A673 (cell line): ENCODE data around the gene PRMT5. TPM values are rescaled to one million over a fixed set of nuclear protein-coding genes. Genes with fewer than 3 reads are reported as not detected.

Experiments used
- BruUV-seq: library from RNA; stranded (reverse); fragments of 400-500 nt; replicated peaks from 2 replicates; lab custom pipeline; 2021; lab: Mats Ljungman, UMichigan
- CTCF ChIA-PET: fragments of 300-600 bp; sonication (Branson Sonifier 250); formaldehyde crosslinking; loops from one replicate; lab custom pipeline; 2022; ENCODE audit warnings: antibody characterized with exemption; lab: Charles Lee
- POLR2A ChIA-PET: fragments of 300-600 bp; sonication (Branson Sonifier 250); formaldehyde crosslinking; loops from one replicate; lab custom pipeline; 2022; ENCODE audit warnings: antibody characterized with exemption; ENCODE audit not compliant: low non-redundant PET; lab: Charles Lee
- DNase-seq: peaks from one replicate; pipeline ENCODE4 v3.0.0-alpha.2; 2015; ENCODE audit warnings: low spot score
- H3K27ac ChIP-seq: fragments of 200-600 bp; sonication (generic); 2 replicates; pipeline ENCODE4 v1.5.1; 2016; ENCODE audit warnings: mixed run types, low read depth, mild to moderate bottlenecking, mixed read lengths, antibody characterized with exemption, low read length; ENCODE audit not compliant: poor library complexity, severe bottlenecking
- H3K27me3 ChIP-seq: fragments of 200-600 bp; sonication (generic); replicated peaks from 2 replicates; pipeline ENCODE4 v1.6.1; 2017; ENCODE audit warnings: mixed run types, low read depth, mild to moderate bottlenecking, mixed read lengths, antibody characterized with exemption, low read length; ENCODE audit not compliant: insufficient read depth, poor library complexity
- H3K36me3 ChIP-seq: fragments of 200-600 bp; sonication (generic); 2 replicates; pipeline ENCODE4 v1.6.1; 2016; ENCODE audit warnings: mixed run types, mild to moderate bottlenecking, mixed read lengths, antibody characterized with exemption, low read length; ENCODE audit not compliant: insufficient read depth, poor library complexity, severe bottlenecking
- H3K4me1 ChIP-seq: fragments of 200-600 bp; sonication (generic); 2 replicates; pipeline ENCODE4 v1.6.1; 2017; ENCODE audit warnings: mixed run types, mild to moderate bottlenecking, mixed read lengths, antibody characterized with exemption, low read length; ENCODE audit not compliant: insufficient read depth, poor library complexity, severe bottlenecking
- H3K4me3 ChIP-seq: fragments of 200-600 bp; sonication (generic); 2 replicates; pipeline ENCODE4 v1.5.1; 2016; ENCODE audit warnings: low read depth, mixed run types, mild to moderate bottlenecking, mixed read lengths, low read length; ENCODE audit not compliant: poor library complexity, severe bottlenecking
- H3K9me3 ChIP-seq: fragments of 200-600 bp; sonication (generic); 2 replicates; pipeline ENCODE4 v1.6.1; 2016; ENCODE audit warnings: mixed run types, low read depth, mild to moderate bottlenecking, mixed read lengths, antibody characterized with exemption, low read length; ENCODE audit not compliant: poor library complexity, severe bottlenecking
- EZH2 ChIP-seq: fragments of 200-600 bp; sonication (generic); IDR thresholded peaks from 2 replicates; pipeline ENCODE4 v1.6.1; 2017; ENCODE audit warnings: borderline replicate concordance, low read depth, mild to moderate bottlenecking, mixed read lengths, antibody characterized with exemption, low read length; ENCODE audit not compliant: poor library complexity, severe bottlenecking
- intact Hi-C: fragments of 100-400 bp; cut with micrococcal nuclease; formaldehyde crosslinking; loops from one replicate; pipeline ENCODE4 v1.10.0; 2022; ENCODE audit not compliant: unreplicated experiment
- total RNA-seq: library from RNA; stranded (reverse); gene quantifications from 2 replicates; pipeline ENCODE4 v1.2.3, GENCODE V29; 2021
- TF ChIP-seq, protein P1 (sequence below): fragments of 300-800, 200-600 bp; sonication (generic); conservative IDR thresholded peaks from 2 replicates; pipeline ENCODE4 v1.5.1; 2017; ENCODE audit warnings: low read depth, mild to moderate bottlenecking, antibody characterized with exemption, low read length, moderate library complexity, mixed read lengths

PRMT5 gene
- total RNA-seq, 1 experiment from 2014 or later, result 273 TPM

DNA sequence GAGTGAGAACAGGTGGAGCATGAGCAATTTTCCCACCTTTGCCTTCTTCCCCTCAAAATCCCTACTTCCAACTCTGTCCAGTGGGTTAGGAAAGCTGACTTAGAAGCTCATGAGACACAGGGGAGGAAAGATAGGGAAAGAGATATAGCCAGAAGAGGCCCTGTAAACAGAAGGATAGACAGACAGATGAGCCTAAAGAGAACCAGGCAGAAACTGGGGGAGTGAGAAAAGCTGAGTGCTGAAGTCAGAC is 48.2 kb upstream of the PRMT5 start:
- BruUV-seq, result no TSS peak
- CTCF ChIA-PET, result interaction anchor here (0.7 to 1.0 kb wide), 2 partner anchors 80 to 319 kb away, joined by 3 to 9 read pairs; no protein-coding TSS in a partner anchor
- H3K27ac ChIP-seq, result peak overlapping the region; percentile 82
- TF ChIP-seq, protein P1, sequence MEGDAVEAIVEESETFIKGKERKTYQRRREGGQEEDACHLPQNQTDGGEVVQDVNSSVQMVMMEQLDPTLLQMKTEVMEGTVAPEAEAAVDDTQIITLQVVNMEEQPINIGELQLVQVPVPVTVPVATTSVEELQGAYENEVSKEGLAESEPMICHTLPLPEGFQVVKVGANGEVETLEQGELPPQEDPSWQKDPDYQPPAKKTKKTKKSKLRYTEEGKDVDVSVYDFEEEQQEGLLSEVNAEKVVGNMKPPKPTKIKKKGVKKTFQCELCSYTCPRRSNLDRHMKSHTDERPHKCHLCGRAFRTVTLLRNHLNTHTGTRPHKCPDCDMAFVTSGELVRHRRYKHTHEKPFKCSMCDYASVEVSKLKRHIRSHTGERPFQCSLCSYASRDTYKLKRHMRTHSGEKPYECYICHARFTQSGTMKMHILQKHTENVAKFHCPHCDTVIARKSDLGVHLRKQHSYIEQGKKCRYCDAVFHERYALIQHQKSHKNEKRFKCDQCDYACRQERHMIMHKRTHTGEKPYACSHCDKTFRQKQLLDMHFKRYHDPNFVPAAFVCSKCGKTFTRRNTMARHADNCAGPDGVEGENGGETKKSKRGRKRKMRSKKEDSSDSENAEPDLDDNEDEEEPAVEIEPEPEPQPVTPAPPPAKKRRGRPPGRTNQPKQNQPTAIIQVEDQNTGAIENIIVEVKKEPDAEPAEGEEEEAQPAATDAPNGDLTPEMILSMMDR, result no peak
- no peak for TF ChIP-seq EZH2
- intact Hi-C loops, result no loop called here
- H3K36me3 ChIP-seq, result peaks cover 44% of the 10 kb centered on the region
- no peak for DNase-seq
- H3K4me3 ChIP-seq, result no peak overlapping the region
- POLR2A ChIA-PET, result interaction anchor here (0.5 to 0.7 kb wide), 2 partner anchors 91 to 581 kb away, joined by 3 read pairs; no protein-coding TSS in a partner anchor
- H3K9me3 ChIP-seq, result no peaks in the 10 kb centered on the region
- H3K4me1 ChIP-seq, result peaks cover 41% of the 10 kb centered on the region
- H3K27me3 ChIP-seq, result no peaks in the 10 kb centered on the region

DNA sequence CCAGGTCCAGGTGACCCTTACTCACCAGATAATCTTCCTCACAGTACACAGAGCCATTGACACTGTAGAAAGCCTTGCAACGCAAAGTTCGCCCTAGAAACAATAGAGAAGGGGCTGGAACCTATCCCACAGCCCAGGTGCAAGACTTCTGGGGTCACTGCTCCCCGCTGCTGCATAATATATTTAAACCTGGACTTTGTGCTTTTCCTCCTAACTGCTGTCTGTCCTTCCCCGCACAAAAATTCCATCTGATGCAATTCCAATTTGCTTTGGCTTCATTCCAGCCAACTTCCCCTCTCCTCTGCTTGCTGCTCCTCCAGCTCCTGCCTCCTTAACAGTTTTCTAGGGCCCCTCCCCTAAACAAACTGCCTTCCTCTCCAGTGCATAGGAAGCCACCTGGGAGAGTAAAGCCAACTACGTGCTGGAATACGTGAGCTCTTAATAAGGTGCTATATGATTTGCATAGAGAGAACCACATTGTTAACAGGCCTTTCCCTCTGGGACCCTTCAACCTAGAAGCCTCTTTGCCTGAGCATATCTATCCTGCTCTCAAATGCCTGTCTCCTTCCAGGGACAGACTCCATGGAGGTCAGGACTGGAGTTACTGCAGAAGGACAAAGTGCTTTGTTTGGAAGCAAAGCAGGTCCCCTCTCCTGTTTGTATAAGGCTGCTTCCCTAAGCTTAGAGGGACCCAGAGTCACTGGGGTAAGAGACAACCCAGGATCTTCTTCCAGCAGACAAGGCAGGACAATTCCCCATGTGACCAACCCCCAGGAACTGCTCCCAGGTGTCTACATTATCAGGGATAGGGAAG is 47.7 kb upstream of the PRMT5 start:
- intact Hi-C loops, result no loop called here
- Histone ChIP-seq H3K4me3 (no peak overlapping the region), H3K9me3 (no peaks in the 10 kb centered on the region), H3K36me3 (peaks cover 49% of the 10 kb centered on the region), H3K4me1 (peaks cover 41% of the 10 kb centered on the region), H3K27ac (peak overlapping the region; percentile 82), H3K27me3 (no peaks in the 10 kb centered on the region)
- TF ChIP-seq, protein P1, result no peak
- TF ChIP-seq EZH2, result no peak
- no TSS peak for BruUV-seq
- CTCF ChIA-PET, result interaction anchor here (0.6 to 1.0 kb wide), 5 partner anchors 8 to 319 kb away, joined by 3 to 9 read pairs (median 3); no protein-coding TSS in a partner anchor
- peak; percentile 57 for DNase-seq
- POLR2A ChIA-PET, result interaction anchor here (0.5 kb wide), 1 partner anchor 582 kb away, joined by 3 read pairs; no protein-coding TSS in a partner anchor

DNA sequence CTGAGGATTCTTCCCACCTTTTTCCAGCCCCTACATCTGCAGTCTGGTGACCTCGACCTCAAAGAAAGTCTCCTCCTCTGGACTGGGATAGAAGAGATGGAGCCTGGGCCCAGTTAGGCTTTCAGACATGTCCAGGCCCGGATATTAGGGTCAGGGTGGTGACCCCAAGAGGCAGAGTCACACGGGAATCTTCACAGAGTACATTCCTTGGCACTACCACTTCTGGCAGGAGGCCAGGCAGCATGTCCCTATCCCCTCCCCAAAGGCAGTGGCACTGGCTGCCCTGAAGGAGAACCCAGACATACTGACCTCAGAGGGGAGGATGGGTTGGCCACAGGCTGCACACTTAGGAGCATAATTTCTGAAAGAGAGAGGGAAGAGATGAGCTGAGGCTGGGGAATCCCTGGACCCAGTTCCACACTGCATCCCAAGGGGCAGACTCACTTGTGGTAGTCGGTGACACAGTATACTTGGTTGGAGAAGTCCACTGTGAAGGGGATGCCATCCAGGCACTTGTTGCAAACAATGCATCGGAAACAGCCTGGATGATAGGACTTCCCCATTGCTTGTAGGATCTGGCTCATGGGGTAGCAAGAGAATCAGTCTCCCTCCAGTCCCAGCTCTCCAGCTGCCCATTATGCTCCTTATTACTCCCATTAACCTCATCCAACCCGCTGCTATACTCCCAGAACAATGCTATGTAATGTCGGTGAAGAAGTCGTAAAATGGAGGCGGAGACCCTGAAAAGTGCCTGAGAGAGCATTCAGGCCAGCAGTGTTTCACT is 45.5 kb upstream of the PRMT5 start:
- CTCF ChIA-PET, result interaction anchor here (1.4 kb wide), 2 partner anchors 8 to 18 kb away, joined by 3 to 7 read pairs; partner anchors contain the start of gene HAUS4

More for the DNA sequence above, 45.5 kb upstream of the PRMT5 start:
- peaks cover 58% of the 10 kb centered on the region for H3K36me3 ChIP-seq
- H3K27me3 ChIP-seq, result no peaks in the 10 kb centered on the region
- POLR2A ChIA-PET, result no interaction called here
- H3K9me3 ChIP-seq, result no peaks in the 10 kb centered on the region
- peaks cover 35% of the 10 kb centered on the region for H3K4me1 ChIP-seq
- intact Hi-C loops, result no loop called here
- no peak for DNase-seq
- no TSS peak for BruUV-seq
- H3K27ac ChIP-seq, result peak overlapping the region; percentile 43
- no peak overlapping the region for H3K4me3 ChIP-seq
- TF ChIP-seq, protein P1, result no peak
- no peak for TF ChIP-seq EZH2
